ENCODE measurements around the gene CACNA2D4.
A peak's percentile ranks its signal among the peaks of the same experiment; 100 is the strongest.

Gene CACNA2D4

GRCh38 chr12:1939331-1939730 is 20.9 kb upstream of the CACNA2D4 start:
- Histone ChIP-seq H3K4me2 (ENCODE audit: low read length, poor library complexity, severe bottlenecking) (no peak overlapping the region), H2AFZ (ENCODE audit: low read depth, low read length) (no peak overlapping the region), H3K4me3 (ENCODE audit: insufficient read depth in 1 of 2, low read depth in 1 of 2, low read length in 2 of 2) (no peak overlapping the region), H3K4ac (ENCODE audit: low read depth in 1 of 2, low read length in 2 of 2) (no peak overlapping the region), H4K8ac (ENCODE audit: low read length) (no peak overlapping the region), H3K79me1 (replicated peaks; ENCODE audit: low read length, poor library complexity, severe bottlenecking) (peaks cover 6% of the 10 kb centered on the region), H3K36me3 (ENCODE audit: control insufficient read depth in 1 of 2, insufficient read depth in 2 of 2, low read depth in 1 of 2, low read length in 2 of 2) (peaks cover 18 to 32% of the 10 kb centered on the region in 2 experiments), H4K91ac (ENCODE audit: low read length) (no peak overlapping the region), H2BK5ac (ENCODE audit: low read depth, low read length, poor library complexity, severe bottlenecking) (no peak overlapping the region), H3K27me3 (ENCODE audit: control insufficient read depth in 1 of 2, insufficient read depth in 1 of 2, low read length in 2 of 2) (no peaks in the 10 kb centered on the region), H3K27ac (ENCODE audit: low read length, poor library complexity, severe bottlenecking) (no peak overlapping the region), H3K9ac (ENCODE audit: low read length) (peak overlapping the region; percentile 68), H3K14ac (ENCODE audit: low read length in 2 of 2) (no peak overlapping the region), H3K4me1 (ENCODE audit: control insufficient read depth, insufficient read depth, low read depth, low read length) (peaks cover 4% of the 10 kb centered on the region), H2BK120ac (ENCODE audit: low read depth, low read length) (no peak overlapping the region), H3K9me3 (ENCODE audit: control insufficient read depth, low read length) (no peaks in the 10 kb centered on the region), H2BK15ac (ENCODE audit: low read depth, poor library complexity, severe bottlenecking) (no peak overlapping the region), H2AK5ac (ENCODE audit: low read length, severe bottlenecking) (no peak overlapping the region), H2BK12ac (ENCODE audit: low read length in 2 of 2) (no peak overlapping the region), H3K18ac (ENCODE audit: low read depth in 1 of 2, low read length in 2 of 2) (no peak overlapping the region), H3K23ac (ENCODE audit: low read length in 2 of 2) (no peak overlapping the region)
- WGBS, result 98% methylated on average over 10 of the region's 10 CpGs
- DNase-seq, result no peak

- Histone ChIP-seq H2BK12ac (ENCODE audit: low read length in 2 of 2) (no peak overlapping the region), H2AK5ac (ENCODE audit: low read length, severe bottlenecking) (no peak overlapping the region), H3K4me3 (ENCODE audit: insufficient read depth in 1 of 2, low read depth in 1 of 2, low read length in 2 of 2) (no peak overlapping the region), H4K8ac (ENCODE audit: low read length) (no peak overlapping the region), H3K14ac (ENCODE audit: low read length in 2 of 2) (no peak overlapping the region), H2BK5ac (ENCODE audit: low read depth, low read length, poor library complexity, severe bottlenecking) (no peak overlapping the region), H3K9ac (ENCODE audit: low read length) (no peak overlapping the region), H3K4ac (ENCODE audit: low read depth in 1 of 2, low read length in 2 of 2) (no peak overlapping the region), H2AFZ (ENCODE audit: low read depth, low read length) (no peak overlapping the region), H3K36me3 (ENCODE audit: control insufficient read depth in 1 of 2, insufficient read depth in 2 of 2, low read depth in 1 of 2, low read length in 2 of 2) (peaks cover 18 to 32% of the 10 kb centered on the region in 2 experiments), H2BK15ac (ENCODE audit: low read depth, poor library complexity, severe bottlenecking) (no peak overlapping the region), H4K91ac (ENCODE audit: low read length) (no peak overlapping the region), H3K4me1 (ENCODE audit: control insufficient read depth, insufficient read depth, low read depth, low read length) (peaks cover 11% of the 10 kb centered on the region), H3K18ac (ENCODE audit: low read depth in 1 of 2, low read length in 2 of 2) (no peak overlapping the region), H3K27me3 (ENCODE audit: control insufficient read depth in 1 of 2, insufficient read depth in 1 of 2, low read length in 2 of 2) (no peaks in the 10 kb centered on the region), H3K23ac (ENCODE audit: low read length in 2 of 2) (no peak overlapping the region), H3K9me3 (ENCODE audit: control insufficient read depth, low read length) (no peaks in the 10 kb centered on the region), H3K79me1 (replicated peaks; ENCODE audit: low read length, poor library complexity, severe bottlenecking) (peaks cover 6% of the 10 kb centered on the region), H3K27ac (ENCODE audit: low read length, poor library complexity, severe bottlenecking) (no peak overlapping the region), H2BK120ac (ENCODE audit: low read depth, low read length) (no peak overlapping the region), H3K4me2 (ENCODE audit: low read length, poor library complexity, severe bottlenecking) (no peak overlapping the region)
- 94% methylated on average over 12 of the region's 12 CpGs for WGBS
- DNase-seq, result no peak
Measured at GRCh38 chr12:1937481-1938224, 19.2 kb upstream of the CACNA2D4 start.

- DNase-seq, result peak; percentile 38
- Histone ChIP-seq H3K4me3 (ENCODE audit: insufficient read depth in 1 of 2, low read depth in 1 of 2, low read length in 2 of 2) (no peak overlapping the region), H3K27ac (ENCODE audit: low read length, poor library complexity, severe bottlenecking) (no peak overlapping the region), H3K23ac (ENCODE audit: low read length in 2 of 2) (no peak overlapping the region), H2BK15ac (ENCODE audit: low read depth, poor library complexity, severe bottlenecking) (no peak overlapping the region), H3K79me1 (replicated peaks; ENCODE audit: low read length, poor library complexity, severe bottlenecking) (peaks cover 6% of the 10 kb centered on the region), H3K36me3 (ENCODE audit: control insufficient read depth in 1 of 2, insufficient read depth in 2 of 2, low read depth in 1 of 2, low read length in 2 of 2) (peaks cover 18 to 32% of the 10 kb centered on the region in 2 experiments), H3K9me3 (ENCODE audit: control insufficient read depth, low read length) (no peaks in the 10 kb centered on the region), H3K4ac (ENCODE audit: low read depth in 1 of 2, low read length in 2 of 2) (no peak overlapping the region), H2AK5ac (ENCODE audit: low read length, severe bottlenecking) (no peak overlapping the region), H4K8ac (ENCODE audit: low read length) (peak overlapping the region; percentile 55), H2BK12ac (ENCODE audit: low read length in 2 of 2) (no peak overlapping the region), H2BK120ac (ENCODE audit: low read depth, low read length) (no peak overlapping the region), H2BK5ac (ENCODE audit: low read depth, low read length, poor library complexity, severe bottlenecking) (no peak overlapping the region), H2AFZ (ENCODE audit: low read depth, low read length) (no peak overlapping the region), H3K27me3 (ENCODE audit: control insufficient read depth in 1 of 2, insufficient read depth in 1 of 2, low read length in 2 of 2) (peaks cover 0 to 2% of the 10 kb centered on the region in 2 experiments), H3K4me2 (ENCODE audit: low read length, poor library complexity, severe bottlenecking) (no peak overlapping the region), H3K9ac (ENCODE audit: low read length) (no peak overlapping the region), H3K18ac (ENCODE audit: low read depth in 1 of 2, low read length in 2 of 2) (no peak overlapping the region), H3K14ac (ENCODE audit: low read length in 2 of 2) (no peak overlapping the region), H3K4me1 (ENCODE audit: control insufficient read depth, insufficient read depth, low read depth, low read length) (peaks cover 17% of the 10 kb centered on the region), H4K91ac (ENCODE audit: low read length) (peak overlapping the region; percentile 37)
- 94% methylated on average over 22 of the region's 25 CpGs for WGBS
Measured at GRCh38 chr12:1936406-1937320, 18.2 kb upstream of the CACNA2D4 start.

All from mesenchymal stem cell (in vitro differentiated cells and primary cell).